Measurements from ENCODE around the gene DLGAP1.

- TF ChIP-seq, protein P1, sequence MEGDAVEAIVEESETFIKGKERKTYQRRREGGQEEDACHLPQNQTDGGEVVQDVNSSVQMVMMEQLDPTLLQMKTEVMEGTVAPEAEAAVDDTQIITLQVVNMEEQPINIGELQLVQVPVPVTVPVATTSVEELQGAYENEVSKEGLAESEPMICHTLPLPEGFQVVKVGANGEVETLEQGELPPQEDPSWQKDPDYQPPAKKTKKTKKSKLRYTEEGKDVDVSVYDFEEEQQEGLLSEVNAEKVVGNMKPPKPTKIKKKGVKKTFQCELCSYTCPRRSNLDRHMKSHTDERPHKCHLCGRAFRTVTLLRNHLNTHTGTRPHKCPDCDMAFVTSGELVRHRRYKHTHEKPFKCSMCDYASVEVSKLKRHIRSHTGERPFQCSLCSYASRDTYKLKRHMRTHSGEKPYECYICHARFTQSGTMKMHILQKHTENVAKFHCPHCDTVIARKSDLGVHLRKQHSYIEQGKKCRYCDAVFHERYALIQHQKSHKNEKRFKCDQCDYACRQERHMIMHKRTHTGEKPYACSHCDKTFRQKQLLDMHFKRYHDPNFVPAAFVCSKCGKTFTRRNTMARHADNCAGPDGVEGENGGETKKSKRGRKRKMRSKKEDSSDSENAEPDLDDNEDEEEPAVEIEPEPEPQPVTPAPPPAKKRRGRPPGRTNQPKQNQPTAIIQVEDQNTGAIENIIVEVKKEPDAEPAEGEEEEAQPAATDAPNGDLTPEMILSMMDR (IDR thresholded peaks at IDR 0.05): no peak
- no peak for TF ChIP-seq POLR2A (IDR thresholded peaks at IDR 0.05)
These were observed 796.6 kb downstream of the DLGAP1 start for GRCh38 chr18:3658529-3658928.

Data from testis (tissue), 2 donors.